T-helper 17 cell (primary cell): ENCODE data around the gene NSUN6. TPM values are rescaled to one million over a fixed set of nuclear protein-coding genes. Genes with fewer than 3 reads are reported as not detected.

ENCODE experiments used
- ATAC-seq: fragments of 150-1000 bp; cut with Tn5 transposase; 2 replicates; pipeline ENCODE4 v1.10.0; 2021; ENCODE audit warnings: mild to moderate bottlenecking, moderate library complexity
- DNase-seq, 3 donors: peaks; one replicate each; pipeline versions ENCODE4 v3.0.0 to v3.0.0-alpha.2; 2020 to 2021
- H3K9me3 ChIP-seq: one replicate; pipeline ENCODE4 v1.7.0; 2013; ENCODE audit warnings: low read length, mild to moderate bottlenecking; ENCODE audit not compliant: control insufficient read depth, poor library complexity, severe bottlenecking
- H3K27ac Mint-ChIP-seq: one replicate; pipeline ENCODE4 v1.8.0; 2022; ENCODE audit warnings: mild to moderate bottlenecking, moderate library complexity, mixed read lengths
- H3K27me3 Mint-ChIP-seq: one replicate; pipeline ENCODE4 v1.8.0; 2022; ENCODE audit warnings: mixed read lengths
- H3K36me3 Mint-ChIP-seq: one replicate; pipeline ENCODE4 v1.8.0; 2022; ENCODE audit warnings: low read depth, mixed read lengths
- H3K4me1 Mint-ChIP-seq: one replicate; pipeline ENCODE4 v1.8.0; 2022; ENCODE audit warnings: mild to moderate bottlenecking, mixed read lengths
- H3K4me3 Mint-ChIP-seq: one replicate; pipeline ENCODE4 v1.8.0; 2022; ENCODE audit warnings: mild to moderate bottlenecking, moderate library complexity, mixed read lengths
- total RNA-seq, 4 donors: library from RNA in 2 of 4; stranded (reverse) in 2 of 4; gene quantifications; one replicate each; pipeline ENCODE4 v1.2.3 and lab custom pipeline; 2022 to 2026

NSUN6 gene
- 10 to 100 TPM; 22.2 to 36.9 TPM for total RNA-seq
- total RNA-seq (lab: John Stamatoyannopoulos, UW) = 37.0 to 52.9 reads per million in 2 donors

GRCh38 chr10:18651324-18652007 is at the start of gene NSUN6:
Gene NSUN6 (minus strand): TSS chr10:18651587. CDS start chr10:18651203, 384 bp downstream.
- H3K27ac Mint-ChIP-seq = peak within 1 kb of the TSS; percentile 97
- H3K27me3 Mint-ChIP-seq = no peaks in the 10 kb centered on the region
- DNase-seq = peak; percentile 86 to 91 (median 87)
- peaks cover 3% of the 10 kb centered on the region for H3K36me3 Mint-ChIP-seq
- H3K4me3 Mint-ChIP-seq = peak within 1 kb of the TSS; percentile 91
- ATAC-seq = peak; percentile 97
- peaks cover 19% of the 10 kb centered on the region for H3K4me1 Mint-ChIP-seq
- no peaks in the 10 kb centered on the region for H3K9me3 ChIP-seq

- H3K27me3 Mint-ChIP-seq = no peaks in the 10 kb centered on the region
- DNase-seq (no peak), ATAC-seq (no peak)
- H3K36me3 Mint-ChIP-seq = no peaks in the 10 kb centered on the region
- no peak overlapping the region for H3K4me3 Mint-ChIP-seq
- H3K27ac Mint-ChIP-seq = peak overlapping the region; percentile 69
- H3K9me3 ChIP-seq = no peaks in the 10 kb centered on the region
- peaks cover 8% of the 10 kb centered on the region for H3K4me1 Mint-ChIP-seq
These were observed 48.8 kb upstream of the NSUN6 start for GRCh38 chr10:18699849-18700840.

DNA sequence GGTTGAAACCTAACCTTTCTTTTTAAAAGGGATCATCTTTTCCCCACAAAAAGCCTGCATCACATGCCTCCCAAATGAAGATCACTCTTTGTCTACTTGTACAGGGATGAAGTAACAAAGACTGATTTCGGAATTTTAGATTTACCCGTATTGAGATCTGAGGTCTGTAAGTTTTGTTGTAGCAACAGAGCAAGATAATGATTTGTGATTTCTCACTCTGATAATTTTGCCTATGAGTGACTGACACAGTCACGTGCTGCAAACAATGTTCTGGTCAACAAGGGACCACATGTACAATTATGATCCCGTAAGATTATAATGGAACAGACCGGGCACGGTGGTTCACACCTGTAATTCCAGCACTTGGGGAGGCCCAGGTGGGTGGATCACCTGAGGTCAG is 39.2 kb upstream of the NSUN6 start:
- H3K4me1 Mint-ChIP-seq = no peaks in the 10 kb centered on the region
- DNase-seq = no peak
- no peak overlapping the region for H3K4me3 Mint-ChIP-seq

DNA sequence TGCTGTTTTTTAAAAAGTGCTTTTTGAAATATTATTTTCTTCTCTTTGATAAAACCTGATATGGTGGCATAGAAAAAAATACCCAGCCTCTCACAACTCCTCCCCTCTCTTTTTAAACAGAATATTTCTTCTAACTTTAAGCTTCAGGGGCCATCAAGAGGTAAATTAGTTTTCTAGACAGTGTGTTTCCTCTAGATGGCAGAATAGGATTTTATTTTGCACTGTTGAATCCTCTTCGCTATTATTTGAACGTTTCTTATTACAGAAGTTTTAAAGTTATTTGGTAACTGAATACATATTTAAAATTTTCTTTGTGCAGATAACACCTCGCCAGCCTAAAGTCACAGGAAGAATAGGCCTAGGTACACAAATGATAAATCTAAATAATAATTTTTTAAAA is 38.1 kb upstream of the NSUN6 start:
- Mint-ChIP-seq H3K4me1 (no peaks in the 10 kb centered on the region), H3K27me3 (peaks cover 8% of the 10 kb centered on the region), H3K27ac (peak overlapping the region; percentile 56), H3K4me3 (no peak overlapping the region), H3K36me3 (peaks cover 2% of the 10 kb centered on the region)
- H3K9me3 ChIP-seq = no peaks in the 10 kb centered on the region
- ATAC-seq (no peak), DNase-seq (no peak)

More for the DNA sequence above, 39.2 kb upstream of the NSUN6 start:
- Mint-ChIP-seq H3K36me3 (peaks cover 2% of the 10 kb centered on the region), H3K27ac (no peak overlapping the region), H3K27me3 (peaks cover 8% of the 10 kb centered on the region)
- no peak for ATAC-seq
- H3K9me3 ChIP-seq = no peaks in the 10 kb centered on the region

- H3K9me3 ChIP-seq = no peaks in the 10 kb centered on the region
- Mint-ChIP-seq H3K27me3 (peaks cover 8% of the 10 kb centered on the region), H3K4me1 (no peaks in the 10 kb centered on the region), H3K27ac (no peak overlapping the region), H3K36me3 (no peaks in the 10 kb centered on the region), H3K4me3 (no peak overlapping the region)
- DNase-seq (no peak), ATAC-seq (no peak)
These were observed 36.3 kb upstream of the NSUN6 start for GRCh38 chr10:18687706-18688105.

DNA sequence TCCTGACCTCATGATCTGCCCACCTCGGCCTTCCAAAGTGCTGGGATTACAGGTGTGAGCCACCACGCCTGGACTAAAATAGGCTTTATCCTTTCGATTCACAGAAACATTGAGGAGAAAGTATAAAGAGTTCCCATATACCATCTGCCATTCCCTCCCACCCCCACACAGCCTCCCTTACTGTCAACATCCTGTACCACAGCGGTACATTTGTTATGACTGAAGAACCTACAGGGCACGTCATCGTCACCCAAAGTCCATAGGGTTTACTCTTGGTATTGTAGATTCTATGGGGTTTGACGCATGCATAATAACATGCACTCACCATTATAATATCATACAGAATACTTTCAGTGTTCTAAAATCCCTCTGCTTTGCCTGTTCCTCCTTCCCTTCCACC is 35.8 kb upstream of the NSUN6 start:
- H3K9me3 ChIP-seq = no peaks in the 10 kb centered on the region
- H3K27me3 Mint-ChIP-seq = peaks cover 8% of the 10 kb centered on the region
- H3K4me3 Mint-ChIP-seq = no peak overlapping the region
- H3K4me1 Mint-ChIP-seq = no peaks in the 10 kb centered on the region
- DNase-seq (no peak), ATAC-seq (no peak)
- no peaks in the 10 kb centered on the region for H3K36me3 Mint-ChIP-seq
- H3K27ac Mint-ChIP-seq = no peak overlapping the region

GRCh38 chr10:18685555-18685954 is 34.2 kb upstream of the NSUN6 start:
- Mint-ChIP-seq H3K36me3 (no peaks in the 10 kb centered on the region), H3K4me3 (no peak overlapping the region), H3K4me1 (no peaks in the 10 kb centered on the region), H3K27ac (no peak overlapping the region), H3K27me3 (peaks cover 8% of the 10 kb centered on the region)
- ATAC-seq (no peak), DNase-seq (no peak)
- no peaks in the 10 kb centered on the region for H3K9me3 ChIP-seq

- no peaks in the 10 kb centered on the region for H3K4me1 Mint-ChIP-seq
- no peak for DNase-seq
- H3K9me3 ChIP-seq = no peaks in the 10 kb centered on the region
- no peaks in the 10 kb centered on the region for H3K36me3 Mint-ChIP-seq
- H3K27me3 Mint-ChIP-seq = peaks cover 8% of the 10 kb centered on the region
- no peak for ATAC-seq
- H3K4me3 Mint-ChIP-seq = no peak overlapping the region
- no peak overlapping the region for H3K27ac Mint-ChIP-seq
These were observed 33.6 kb upstream of the NSUN6 start for GRCh38 chr10:18684953-18685352.

DNA sequence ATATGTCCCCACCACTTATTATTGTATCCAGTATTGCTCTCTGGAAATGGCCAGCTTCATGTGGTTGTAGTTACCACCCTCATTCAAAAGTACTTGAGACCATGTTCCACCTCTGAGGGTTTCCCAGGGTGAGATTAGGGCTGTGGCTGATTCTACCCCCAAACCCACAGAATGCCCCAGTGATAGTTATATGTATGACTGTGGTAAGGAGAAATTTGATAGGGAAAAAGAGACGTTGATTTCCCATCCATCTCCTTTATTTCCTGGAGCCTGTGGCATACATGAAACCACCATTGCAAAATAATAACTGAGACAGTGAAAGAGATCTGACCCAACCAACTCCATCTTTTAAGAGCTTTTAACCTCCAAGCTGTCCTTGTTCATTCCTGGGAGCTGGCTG is 33.0 kb upstream of the NSUN6 start:
- Mint-ChIP-seq H3K36me3 (no peaks in the 10 kb centered on the region), H3K27ac (no peak overlapping the region), H3K4me3 (no peak overlapping the region), H3K4me1 (no peaks in the 10 kb centered on the region), H3K27me3 (peaks cover 8% of the 10 kb centered on the region)
- no peaks in the 10 kb centered on the region for H3K9me3 ChIP-seq
- no peak for ATAC-seq
- DNase-seq = no peak

- Mint-ChIP-seq H3K4me3 (no peak overlapping the region), H3K4me1 (no peaks in the 10 kb centered on the region), H3K27me3 (peaks cover 8% of the 10 kb centered on the region), H3K27ac (no peak overlapping the region), H3K36me3 (no peaks in the 10 kb centered on the region)
- no peak for ATAC-seq
- no peak for DNase-seq
- no peaks in the 10 kb centered on the region for H3K9me3 ChIP-seq
These were observed 32.0 kb upstream of the NSUN6 start for GRCh38 chr10:18683427-18683826.

- no peaks in the 10 kb centered on the region for H3K4me1 Mint-ChIP-seq
- H3K36me3 Mint-ChIP-seq = no peaks in the 10 kb centered on the region
- ATAC-seq (no peak), DNase-seq (no peak)
- H3K9me3 ChIP-seq = no peaks in the 10 kb centered on the region
- no peaks in the 10 kb centered on the region for H3K27me3 Mint-ChIP-seq
- H3K27ac Mint-ChIP-seq = no peak overlapping the region
- no peak overlapping the region for H3K4me3 Mint-ChIP-seq
These were observed 30.6 kb upstream of the NSUN6 start for GRCh38 chr10:18681971-18682411.

DNA sequence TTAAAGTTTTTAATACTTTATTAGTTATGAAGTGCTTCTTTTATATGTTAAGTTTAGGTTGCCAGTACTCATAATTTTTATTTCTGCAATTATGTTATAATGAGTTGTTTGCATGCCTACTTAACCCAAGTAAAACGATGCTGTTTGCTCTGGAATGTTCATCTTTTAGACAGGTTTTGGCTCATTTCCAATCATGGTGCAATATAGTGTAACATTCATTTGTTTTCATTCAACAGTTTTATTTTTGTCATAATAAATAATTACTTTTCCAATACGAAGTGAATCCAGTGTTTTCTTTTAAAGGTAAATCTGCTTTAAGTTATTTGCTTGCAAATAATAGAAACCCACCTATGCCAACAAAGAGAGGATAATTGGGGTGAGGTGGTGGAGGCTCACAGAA is 30.0 kb upstream of the NSUN6 start:
- no peaks in the 10 kb centered on the region for H3K4me1 Mint-ChIP-seq
- ATAC-seq = no peak
- no peaks in the 10 kb centered on the region for H3K27me3 Mint-ChIP-seq
- H3K36me3 Mint-ChIP-seq = no peaks in the 10 kb centered on the region
- no peak overlapping the region for H3K4me3 Mint-ChIP-seq
- H3K27ac Mint-ChIP-seq = no peak overlapping the region
- no peaks in the 10 kb centered on the region for H3K9me3 ChIP-seq
- DNase-seq = no peak

GRCh38 chr10:18680754-18681153 is 29.4 kb upstream of the NSUN6 start:
- no peak for DNase-seq
- no peaks in the 10 kb centered on the region for H3K36me3 Mint-ChIP-seq
- no peak overlapping the region for H3K27ac Mint-ChIP-seq

More at GRCh38 chr10:18680754-18681153, 29.4 kb upstream of the NSUN6 start:
- no peak overlapping the region for H3K4me3 Mint-ChIP-seq
- H3K27me3 Mint-ChIP-seq = no peaks in the 10 kb centered on the region
- no peak for ATAC-seq
- H3K9me3 ChIP-seq = no peaks in the 10 kb centered on the region
- H3K4me1 Mint-ChIP-seq = no peaks in the 10 kb centered on the region
